ENCODE data around the gene HS6ST3.
"Not testable (repeated sequence)": the region's sequence is repeated elsewhere in the genome, so short reads cannot be mapped to it uniquely, and the experiment has no call there.

- not testable (repeated sequence) for TF ChIP-seq POLR2A (IDR thresholded peaks at IDR 0.05); POLR2AphosphoS5 (IDR thresholded peaks at IDR 0.05); CTCF (IDR thresholded peaks at IDR 0.05 in 8 of 11, conservative IDR thresholded peaks at IDR 0.05 in 3 of 11)
Measured at GRCh38 chr13:96108072-96108471, 18.2 kb downstream of the HS6ST3 start.

Measured in spleen (tissue), 7 donors.